NCI-H2196 treated with DMSO at 0.1 percent for 48 hours (cell line): ENCODE data around the gene MYD88.

ENCODE experiments used
- DNase-seq: peaks from one replicate; lab custom pipeline; 2025; ENCODE audit not compliant: unreplicated experiment; lab: John Stamatoyannopoulos, UW

Gene MYD88

DNA sequence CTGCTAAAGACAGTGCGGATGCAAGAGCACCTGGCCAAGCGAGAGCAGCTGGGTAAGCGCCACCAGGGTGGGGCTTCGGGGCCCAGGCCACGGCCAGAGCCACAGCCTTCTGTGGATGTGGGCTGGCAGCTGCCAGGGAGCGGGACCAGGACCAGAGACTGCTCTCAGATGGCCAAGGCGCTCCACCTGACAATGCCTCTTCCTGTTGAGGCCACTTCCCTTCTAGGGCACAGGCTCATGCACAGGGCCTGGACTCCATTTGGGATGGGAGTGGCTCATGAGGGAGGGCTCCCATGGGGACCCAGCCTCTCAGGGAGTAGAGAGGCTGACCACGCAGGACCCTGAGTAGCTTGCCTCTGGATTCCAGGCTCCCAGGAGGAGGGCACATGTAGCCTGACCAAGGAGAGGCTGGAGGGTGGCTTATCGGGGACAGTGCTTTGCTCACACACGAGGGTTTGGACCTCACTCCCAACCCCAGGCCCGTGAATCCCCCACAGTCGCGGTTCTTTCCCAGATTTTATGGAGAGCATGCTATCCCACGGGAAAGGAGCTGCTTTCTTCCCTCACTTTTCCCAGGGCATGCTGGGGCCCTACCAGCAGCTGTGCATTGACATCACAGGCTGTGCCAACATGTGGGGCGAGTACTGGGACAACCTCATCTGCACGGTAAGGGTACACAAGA, 26.6 kb upstream of the MYD88 start:
- no peak for DNase-seq

DNA sequence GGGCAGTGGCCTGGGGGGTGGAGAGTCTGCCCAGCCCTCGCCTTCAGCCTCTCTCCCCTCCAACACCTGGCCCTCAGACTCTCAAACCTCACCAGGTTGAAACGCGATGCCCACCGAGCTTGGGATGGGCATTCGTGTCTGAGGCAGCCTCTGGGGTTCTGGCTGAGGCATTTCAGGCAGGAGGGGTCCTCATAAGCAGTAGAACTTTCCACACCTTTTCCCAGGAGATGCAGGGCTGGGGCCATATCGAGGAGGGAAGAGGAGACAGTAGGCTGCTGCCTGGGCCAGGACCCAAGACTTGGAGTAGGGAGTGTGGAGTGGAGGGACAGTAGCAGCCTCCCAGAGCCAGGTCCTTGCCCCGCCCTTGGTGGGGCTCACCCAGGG, 26.1 kb upstream of the MYD88 start:
- no peak for DNase-seq

DNA sequence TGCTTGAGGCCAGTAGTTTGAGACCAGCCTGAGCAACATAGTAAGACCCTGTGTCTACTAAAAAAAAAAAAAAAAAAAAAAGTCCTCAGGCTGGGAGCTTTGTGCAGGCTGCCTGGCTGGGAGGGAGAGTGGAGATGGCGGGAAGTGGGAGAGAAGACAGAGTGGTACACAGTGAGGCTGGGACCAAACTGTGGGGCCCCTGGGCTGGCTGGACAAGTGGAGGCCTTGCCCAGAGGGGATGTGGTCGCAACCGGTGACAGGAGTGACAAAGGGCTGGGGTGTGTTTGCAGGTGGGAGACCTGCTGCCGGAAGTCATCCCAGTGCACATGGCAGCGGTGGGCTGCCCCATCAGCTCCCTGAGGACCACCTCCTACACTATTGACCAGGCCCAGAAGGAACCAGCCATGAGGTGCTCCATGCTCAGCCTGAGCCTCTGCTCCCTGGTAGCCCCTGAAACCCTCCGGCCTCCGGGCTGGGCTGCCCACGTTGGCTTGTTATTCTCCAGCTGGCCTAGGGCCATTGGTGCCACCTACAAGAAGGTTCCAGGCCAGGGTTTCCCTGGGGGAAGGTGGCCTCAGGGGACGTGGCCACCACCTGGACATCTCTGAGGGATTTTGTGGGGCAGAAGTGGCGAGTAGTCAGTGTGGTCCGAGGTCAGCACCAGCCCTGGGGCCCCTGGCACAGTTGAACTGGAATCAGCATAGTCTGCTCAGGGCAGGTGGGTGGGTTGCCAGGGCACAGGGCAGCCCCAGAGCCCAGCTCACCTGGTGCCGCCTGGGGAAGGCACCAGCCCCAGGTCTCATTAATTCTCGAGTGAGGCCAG, 24.2 kb upstream of the MYD88 start:
- no peak for DNase-seq

DNA sequence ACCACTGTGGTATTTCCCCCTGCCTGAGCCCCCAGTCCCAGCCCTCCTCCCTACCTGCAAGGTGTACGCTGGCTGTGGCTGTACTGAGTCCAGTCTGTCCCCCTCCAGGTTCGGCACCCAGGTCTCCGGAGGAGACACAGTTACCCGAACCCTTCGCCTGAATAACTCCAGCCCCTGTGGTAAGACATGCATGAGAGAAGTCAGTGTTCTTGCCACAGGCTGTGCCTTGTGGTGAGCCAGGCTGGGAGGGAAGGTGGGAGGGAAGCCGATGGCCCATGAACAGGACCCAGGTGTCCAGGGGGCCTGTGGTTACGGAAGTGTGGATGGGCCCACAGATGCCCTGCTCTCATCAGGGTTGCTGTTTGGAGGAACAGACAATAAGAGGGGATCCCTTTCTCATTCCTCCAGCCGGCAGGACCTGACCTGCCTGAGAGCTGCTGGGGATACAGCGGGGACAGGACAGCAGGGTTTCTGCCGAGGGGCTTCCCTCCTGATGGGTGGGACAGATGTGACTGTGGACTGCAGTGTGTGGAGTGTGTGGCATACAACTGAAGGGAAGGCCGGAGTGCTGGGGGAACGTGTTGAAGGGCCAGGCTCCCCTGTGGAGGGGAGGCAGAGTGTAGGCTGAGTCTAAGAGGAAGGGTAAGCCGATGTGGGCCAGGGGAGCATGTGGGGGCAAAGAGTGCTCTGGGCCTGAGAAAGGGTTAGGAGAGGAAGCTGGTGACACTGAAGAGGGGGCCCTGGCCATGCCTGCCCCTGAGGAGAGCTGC, 23.4 kb upstream of the MYD88 start:
- no peak for DNase-seq

DNA sequence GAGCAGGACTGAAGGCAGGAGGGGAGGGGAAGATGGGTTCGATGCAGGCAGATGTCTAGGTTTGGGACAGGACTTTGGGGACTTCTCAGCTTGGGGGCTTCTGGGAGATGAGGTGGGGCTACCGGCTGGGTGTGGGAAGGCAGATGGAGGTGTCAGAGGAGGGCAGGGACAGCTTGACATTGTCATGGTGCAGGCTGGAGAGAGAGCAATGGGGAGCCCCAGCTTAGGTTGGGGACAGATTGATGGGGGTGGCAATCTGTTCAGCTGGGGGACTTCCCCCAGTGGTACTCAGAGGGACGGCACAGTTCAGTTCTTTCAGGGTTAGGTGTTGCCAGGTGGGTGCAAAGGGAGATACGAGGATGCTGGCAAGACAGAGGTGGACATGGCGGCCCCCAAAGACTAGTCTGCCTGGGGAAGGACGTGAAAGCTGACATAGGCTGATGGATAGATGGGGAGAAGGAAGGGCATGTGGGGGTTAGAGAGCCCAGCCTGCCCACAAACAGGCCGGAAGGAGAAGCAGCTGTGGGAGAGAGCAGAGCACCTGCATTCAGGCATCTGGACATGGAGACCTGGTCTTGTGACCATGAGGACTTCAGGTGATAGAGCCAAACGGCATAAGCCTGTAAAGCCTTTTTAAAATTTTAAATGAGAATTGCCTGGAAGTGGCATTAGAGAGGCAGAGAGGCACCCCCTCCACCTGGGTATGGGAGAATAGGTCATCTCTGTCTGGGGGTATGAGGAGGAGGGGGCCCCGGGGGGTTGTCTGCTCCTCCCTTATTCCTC, 22.6 kb upstream of the MYD88 start:
- no peak for DNase-seq

DNA sequence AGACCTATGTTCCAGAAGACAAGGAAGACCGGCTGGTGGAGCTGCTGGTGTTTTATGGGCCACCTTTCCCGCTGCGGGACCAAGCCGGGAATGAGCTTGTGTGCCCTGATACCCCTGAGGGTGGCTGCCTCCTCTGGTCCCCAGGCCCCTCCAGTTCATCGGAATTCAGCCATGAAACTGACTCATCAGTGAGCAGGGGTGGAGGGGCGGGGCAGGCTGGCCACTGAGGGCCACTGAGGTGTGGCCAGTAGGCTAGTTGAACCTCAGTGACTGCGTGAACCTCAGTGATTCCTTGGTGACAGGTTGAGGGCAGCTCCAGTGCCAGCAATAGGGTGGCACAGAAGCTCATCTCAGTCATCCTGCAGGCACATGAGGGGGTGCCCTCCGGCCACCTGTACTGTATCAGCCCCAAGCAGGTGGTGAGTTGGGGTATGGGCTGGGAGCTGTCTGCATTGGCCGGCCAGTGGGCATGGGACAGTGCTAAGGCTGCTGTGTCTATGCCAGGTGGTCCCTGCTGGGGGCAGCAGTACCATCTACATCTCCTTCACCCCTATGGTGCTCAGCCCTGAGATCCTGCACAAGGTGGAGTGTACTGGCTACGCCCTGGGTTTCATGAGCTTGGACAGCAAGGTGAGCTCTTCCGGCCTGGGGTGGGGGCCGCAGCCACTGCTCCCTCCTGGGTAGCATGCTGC, 21.8 kb upstream of the MYD88 start:
- no peak for DNase-seq

DNA sequence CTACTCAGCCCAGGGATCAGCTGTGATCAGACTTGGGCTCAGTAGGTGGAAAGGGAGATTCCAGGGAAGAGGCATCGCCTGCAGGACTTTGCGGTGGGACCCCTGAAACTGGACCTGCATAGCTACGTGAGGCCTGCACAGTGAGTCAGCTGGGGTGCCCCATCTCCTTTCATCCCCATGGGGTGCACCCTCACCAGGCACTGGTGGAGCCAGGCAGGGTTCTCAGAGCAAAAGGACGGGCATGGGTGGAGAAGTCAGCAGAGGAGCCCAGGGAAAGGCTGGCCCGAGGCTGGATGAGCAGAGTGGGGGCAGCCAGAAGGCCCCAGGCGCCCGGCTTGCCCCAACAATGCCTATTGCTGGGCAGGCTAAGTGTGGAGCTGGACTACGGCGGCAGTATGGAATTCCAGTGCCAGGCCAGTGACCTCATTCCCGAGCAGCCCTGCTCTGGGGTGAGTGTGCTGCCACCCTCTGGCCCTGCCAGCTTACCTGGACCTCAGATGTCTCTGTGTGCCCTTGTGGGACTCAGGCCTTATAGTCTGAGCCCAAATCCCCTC, 21.2 kb upstream of the MYD88 start:
- no peak for DNase-seq

DNA sequence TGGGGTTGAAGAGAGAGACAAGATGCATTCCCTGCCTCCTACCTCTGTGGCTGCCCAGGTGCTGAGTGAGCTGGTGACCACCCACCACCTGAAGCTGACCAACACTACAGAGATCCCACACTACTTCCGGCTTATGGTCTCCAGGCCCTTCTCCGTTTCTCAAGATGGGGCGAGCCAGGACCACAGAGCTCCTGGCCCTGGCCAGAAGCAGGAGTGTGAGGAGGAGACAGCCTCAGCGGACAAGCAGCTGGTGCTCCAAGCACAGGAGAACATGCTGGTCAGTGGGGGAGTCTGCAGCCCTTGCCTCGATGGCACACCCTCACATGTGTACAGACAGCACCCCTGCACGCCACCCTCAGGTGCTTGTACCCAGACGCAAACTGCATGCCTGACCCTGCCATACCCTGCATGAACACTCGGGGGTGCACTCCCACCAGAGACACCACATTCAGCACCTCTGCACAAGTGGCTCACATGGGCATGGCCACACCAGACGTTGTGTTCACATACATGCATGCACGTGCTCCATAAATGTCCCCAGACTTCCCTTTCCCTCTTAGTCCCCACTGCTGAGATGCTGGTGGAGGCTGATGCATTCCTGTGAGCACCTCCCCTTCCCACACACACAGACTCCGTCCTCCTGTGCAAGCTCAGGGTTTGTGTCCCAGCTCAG, 20.6 kb upstream of the MYD88 start:
- DNase-seq, result no peak

DNA sequence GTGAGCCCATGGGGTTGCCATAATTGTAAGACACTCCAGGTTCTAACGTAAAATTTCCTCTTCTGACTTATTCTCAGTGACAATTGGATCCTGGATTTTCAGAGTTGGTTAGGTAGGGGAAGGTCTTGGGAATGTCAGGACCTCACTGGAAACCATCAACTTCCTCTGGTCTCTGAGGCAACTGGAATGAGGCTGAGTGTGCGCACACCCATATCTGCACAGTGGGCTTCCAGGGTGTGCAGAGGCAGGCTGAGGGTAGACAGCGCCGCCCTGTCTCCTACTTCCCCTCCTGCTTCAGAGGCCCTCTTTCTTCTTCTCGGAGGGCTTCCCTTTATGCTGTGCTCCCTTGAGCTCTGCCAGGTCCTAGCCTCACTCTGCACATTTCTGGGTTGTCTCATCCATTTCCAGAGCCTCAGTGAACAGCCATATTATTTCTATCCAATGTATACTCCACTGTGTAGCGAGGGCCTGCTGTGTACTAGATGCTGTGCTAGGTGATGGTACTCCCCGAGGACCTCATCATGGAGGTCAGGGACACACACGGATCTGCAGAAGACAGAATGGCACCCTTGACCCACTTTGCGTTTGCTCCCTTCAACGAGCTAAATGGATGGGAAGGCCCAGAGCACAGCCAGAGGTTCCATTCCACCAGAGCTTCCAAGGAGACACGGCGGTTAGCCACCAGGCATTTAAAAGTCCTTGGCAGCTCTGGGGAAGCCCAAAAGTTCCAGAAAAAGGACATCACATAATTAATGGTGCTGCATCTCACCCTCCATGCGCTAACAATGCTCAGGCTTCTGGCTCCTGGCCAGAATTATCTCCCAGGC, 19.8 kb upstream of the MYD88 start:
- no peak for DNase-seq

DNA sequence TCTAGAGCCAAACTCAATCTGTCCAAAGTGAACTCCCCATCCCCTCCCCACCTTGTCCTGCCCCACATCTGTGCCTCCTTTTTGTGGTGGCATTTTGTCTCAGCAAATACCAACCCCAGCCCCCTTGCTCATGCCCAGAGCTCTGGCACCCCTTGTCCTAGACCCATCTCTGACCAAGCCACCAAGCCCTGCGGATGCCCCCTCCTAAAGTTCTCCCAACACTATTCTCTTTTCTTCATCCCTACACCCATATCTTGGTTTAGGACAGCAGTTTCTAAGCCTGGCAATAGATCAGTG, 19.3 kb upstream of the MYD88 start:
- no peak for DNase-seq

DNA sequence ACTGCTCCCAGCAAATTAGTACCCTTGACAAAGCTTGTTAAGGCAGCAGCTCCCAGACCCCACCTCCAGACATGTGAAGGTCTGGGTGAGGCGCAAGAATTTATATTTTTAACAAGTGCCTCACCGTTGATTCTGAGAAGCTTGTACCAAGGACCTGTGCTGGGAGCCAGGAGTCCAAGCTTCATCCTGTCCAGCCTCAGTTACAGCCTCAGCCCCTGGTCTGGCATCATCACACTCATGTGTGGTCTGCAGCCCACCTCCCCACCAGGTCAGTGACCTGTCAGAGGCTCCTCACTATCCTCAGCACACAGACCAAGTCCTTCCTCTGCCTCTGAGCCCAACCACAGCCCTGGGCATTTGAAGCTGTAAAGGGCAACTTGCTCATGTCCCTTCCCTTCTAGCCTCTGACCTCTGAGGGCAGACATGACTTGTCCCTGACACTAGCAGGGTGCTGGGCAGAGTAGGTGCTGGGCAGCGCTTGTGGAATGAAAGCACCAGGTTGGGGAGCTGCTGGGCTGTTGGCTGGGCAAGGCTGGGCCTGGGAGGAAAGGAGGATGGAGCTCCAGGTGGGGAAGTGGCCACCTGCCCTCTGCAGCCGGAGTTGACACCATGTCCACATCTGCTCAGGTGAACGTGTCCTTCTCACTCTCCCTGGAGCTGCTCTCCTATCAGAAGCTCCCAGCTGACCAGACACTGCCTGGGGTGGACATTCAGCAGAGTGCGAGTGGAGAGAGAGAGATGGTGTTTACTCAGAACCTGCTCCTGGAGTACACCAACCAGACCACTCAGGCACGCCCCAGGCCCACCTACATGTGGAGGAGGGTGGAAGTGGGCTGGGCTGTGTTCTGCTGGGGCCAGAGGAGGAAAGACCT, 18.4 kb upstream of the MYD88 start:
- DNase-seq, result no peak

DNA sequence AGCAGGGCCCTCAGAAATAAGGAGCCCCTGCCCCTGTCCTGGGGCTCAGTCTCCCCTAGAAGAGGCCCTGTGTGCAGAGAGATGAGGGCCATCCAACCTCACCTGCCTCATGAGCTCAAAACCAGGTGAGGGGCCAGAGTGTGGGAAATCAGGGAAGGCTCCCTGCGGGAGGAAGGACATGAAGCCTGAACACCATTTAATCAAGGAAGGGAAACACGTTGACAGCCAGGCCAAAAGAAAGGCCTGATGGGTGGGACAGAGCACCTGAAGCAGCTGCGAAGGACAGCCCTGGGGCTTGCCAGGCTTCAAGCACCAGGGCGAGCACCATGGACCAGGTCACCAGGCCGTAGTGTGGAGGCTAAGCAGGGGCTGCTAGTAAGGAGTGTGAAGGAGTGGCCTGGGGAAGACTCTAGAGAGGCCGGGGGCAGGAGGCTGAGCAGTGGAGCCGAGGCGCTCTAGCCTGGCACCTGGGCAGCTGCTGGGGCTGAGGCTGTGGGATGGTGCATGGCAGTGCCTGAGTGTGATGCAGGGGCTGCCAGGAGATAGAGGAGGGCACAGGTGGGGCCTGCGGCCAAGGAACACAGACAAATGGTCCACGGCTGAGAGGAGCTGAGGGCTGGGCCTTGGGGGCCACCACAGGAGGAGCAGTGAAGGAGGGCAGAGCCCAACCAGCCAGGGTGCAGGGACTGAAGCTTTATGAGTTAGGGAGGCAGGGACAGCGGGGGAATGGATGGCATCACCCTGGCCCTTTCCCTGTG, 17.6 kb upstream of the MYD88 start:
- DNase-seq, result no peak

DNA sequence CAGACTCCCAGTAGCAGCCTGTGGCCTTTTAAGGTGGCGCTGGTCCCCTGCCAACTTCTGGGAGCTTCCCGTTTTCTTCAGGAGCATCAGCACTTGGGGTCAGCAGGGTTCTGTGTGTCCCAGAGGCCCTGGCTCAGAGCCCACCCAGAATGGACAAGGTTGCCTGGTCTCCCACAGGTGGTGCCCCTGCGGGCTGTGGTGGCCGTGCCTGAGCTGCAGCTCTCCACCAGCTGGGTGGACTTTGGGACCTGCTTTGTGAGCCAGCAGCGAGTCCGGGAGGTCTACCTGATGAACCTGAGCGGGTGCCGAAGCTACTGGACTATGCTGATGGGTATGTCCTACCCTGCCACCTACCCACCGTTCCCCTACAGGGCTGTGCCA, 17.0 kb upstream of the MYD88 start:
- DNase-seq, result no peak

DNA sequence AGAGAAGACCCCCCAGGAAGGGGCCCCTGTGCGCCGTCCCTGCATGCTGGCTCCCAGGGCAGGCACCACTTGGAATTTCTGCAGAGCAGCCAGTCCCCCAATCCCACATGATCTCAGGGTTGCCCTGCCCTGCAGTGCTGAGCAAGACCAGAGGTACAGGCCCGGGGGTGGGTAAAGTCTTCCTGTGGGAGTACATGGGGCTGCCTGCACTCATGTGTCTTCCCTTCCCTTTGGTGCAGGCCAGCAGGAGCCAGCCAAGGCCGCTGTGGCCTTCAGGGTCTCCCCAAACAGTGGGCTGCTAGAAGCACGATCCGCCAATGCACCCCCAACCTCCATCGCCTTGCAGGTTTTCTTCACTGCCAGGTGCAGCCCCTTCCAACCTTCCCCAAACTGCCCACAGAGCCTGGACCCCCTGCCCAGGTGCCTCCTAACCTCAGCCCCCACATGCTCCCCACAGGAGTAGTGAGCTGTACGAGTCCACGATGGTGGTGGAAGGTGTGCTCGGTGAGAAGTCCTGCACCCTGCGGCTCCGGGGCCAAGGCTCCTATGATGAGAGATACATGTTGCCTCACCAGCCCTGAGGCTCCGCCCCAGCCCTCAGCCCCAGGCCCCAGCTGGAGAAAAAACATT, 16.5 kb upstream of the MYD88 start:
- no peak for DNase-seq

DNA sequence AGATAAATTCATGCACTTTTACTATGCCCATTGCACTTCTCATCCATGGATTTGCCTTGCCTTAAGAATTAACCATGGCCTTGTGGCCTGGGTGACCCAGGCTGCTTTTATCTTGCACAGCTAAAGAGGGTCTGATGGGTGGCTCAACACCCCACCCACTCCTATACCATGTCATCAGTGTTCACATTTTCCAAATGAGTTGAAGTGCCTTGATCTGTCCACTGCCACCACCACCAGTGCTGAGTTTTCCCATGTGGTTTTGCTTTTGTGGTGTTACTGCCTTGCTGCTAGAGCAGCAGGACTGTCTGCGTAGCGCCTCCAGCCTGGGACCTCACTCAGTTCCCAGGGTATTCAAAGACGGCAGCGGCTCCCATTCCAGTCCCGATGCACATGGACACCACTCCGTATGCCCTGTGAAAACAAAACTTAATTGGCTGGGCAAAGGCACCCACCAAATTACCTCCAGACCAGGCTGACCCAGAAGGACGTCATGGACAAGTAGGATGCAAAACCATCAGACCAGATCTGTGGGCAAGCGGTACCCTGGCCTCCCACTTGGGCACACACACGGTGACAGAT, 15.7 kb upstream of the MYD88 start:
- no peak for DNase-seq

DNA sequence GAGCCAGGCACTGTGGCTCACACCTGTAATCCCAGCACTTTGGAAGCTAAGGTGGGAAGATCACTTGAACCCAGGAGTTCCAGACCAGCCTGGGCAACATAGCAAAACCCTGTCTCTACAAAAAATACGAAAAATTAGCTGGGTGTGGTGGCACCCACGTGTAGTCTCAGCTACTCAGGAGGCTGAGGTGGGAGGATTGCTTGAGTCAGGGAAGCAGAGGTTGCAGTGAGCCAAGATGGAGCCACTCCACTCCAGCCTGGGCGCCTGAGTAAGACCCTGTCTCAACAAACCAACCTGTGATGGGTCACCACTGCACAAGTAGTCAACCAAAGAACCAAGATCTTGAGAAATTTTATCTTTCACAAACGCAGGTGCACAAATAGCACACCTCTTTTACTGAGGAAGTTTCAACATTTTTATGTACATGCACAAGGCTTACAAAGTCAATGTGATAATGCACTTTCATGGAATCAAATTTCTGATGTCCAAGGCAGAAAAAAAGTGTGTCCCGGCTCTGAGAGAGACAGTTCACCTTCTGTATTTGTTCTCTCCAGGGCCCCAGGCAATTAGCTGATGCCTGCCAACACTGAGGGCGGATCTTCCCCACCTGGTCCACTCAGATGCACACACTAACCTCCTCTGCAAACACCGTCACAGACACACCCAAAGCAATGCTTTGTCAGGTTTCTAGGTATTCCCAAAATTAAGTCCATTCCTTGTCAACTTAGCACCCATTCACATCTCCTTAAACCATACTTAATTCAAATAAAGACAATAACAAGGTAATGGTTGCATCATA, 13.9 kb upstream of the MYD88 start:
- no peak for DNase-seq
